GM12878 (cell line): ENCODE data around the gene PRDM7. TPM values are rescaled to one million over a fixed set of nuclear protein-coding genes. Genes with fewer than 3 reads are reported as not detected.

Source experiments
- ATAC-seq: fragments of 200-7000 bp; cut with Tn5 transposase; 3 replicates; pipeline ENCODE4 v1.9.1; 2020; ENCODE audit warnings: mild to moderate bottlenecking, moderate library complexity
- BruUV-seq: library from RNA; stranded (reverse); fragments of 400-500 nt; replicated peaks from 2 replicates; lab custom pipeline; 2021; lab: Mats Ljungman, UMichigan
- CTCF ChIA-PET: fragments of 300-600 bp; sonication (Branson Sonifier 250); formaldehyde crosslinking; extraction: SDS; loops from one replicate; lab custom pipeline; 2021; ENCODE audit warnings: inconsistent platforms; lab: Yijun Ruan, JAX
- POLR2A ChIA-PET: fragments of 350-600 bp; formaldehyde crosslinking; extraction: SDS; loops from one replicate; lab custom pipeline; 2021; ENCODE audit warnings: inconsistent platforms; lab: Charles Lee
- RAD21 ChIA-PET: fragments of 300-600 bp; sonication (Branson Sonifier 250); formaldehyde crosslinking; loops from one replicate; lab custom pipeline; 2023; ENCODE audit warnings: antibody characterized with exemption; ENCODE audit not compliant: unreplicated experiment; lab: Charles Lee
- SMC1A ChIA-PET: fragments of 300-600 bp; sonication (Branson Sonifier 250); formaldehyde crosslinking; loops from one replicate; lab custom pipeline; 2023; ENCODE audit not compliant: unreplicated experiment, uncharacterized antibody; lab: Charles Lee
- DNase-seq: peaks from one replicate; pipeline ENCODE4 v3.0.0-alpha.2; 2011; ENCODE audit warnings: low read depth, low spot score
- FAIRE-seq: peaks from 3 replicates; lab custom pipeline; 2011; peaks lifted over from hg19 to GRCh38; lab: Jason Lieb, UNC
- H2AFZ ChIP-seq: 2 replicates; pipeline ENCODE4 v1.6.0; 2011; ENCODE audit warnings: low read depth, low read length, control low read depth; ENCODE audit not compliant: control insufficient read depth
- H3K27ac ChIP-seq: 2 replicates; pipeline ENCODE4 v1.5.1; 2011; ENCODE audit warnings: control low read depth; ENCODE audit not compliant: control insufficient read depth, insufficient read depth
- H3K27me3 ChIP-seq, 2 experiments: replicated peaks in 1 of 2; 2 replicates each; pipeline versions ENCODE4 v1.6.0 to v1.6.1; 2011; ENCODE audit warnings: low read length in 1 of 2; ENCODE audit not compliant: control insufficient read depth in 2 of 2, insufficient read depth in 2 of 2
- H3K36me3 ChIP-seq, 2 experiments: 2 replicates each; pipeline ENCODE4 v1.5.1; 2011; ENCODE audit warnings: low read length in 1 of 2; ENCODE audit not compliant: control insufficient read depth in 2 of 2, insufficient read depth in 2 of 2
- H3K4me1 ChIP-seq: 2 replicates; pipeline ENCODE4 v1.6.1; 2011; ENCODE audit warnings: mild to moderate bottlenecking, low read length, moderate library complexity, mixed read lengths; ENCODE audit not compliant: control insufficient read depth, insufficient read depth
- H3K4me2 ChIP-seq: 2 replicates; pipeline ENCODE4 v1.6.0; 2011; ENCODE audit warnings: control low read depth; ENCODE audit not compliant: control insufficient read depth, insufficient read depth
- H3K4me3 ChIP-seq: fragments of 200-600 bp; sonication (generic); 2 replicates; pipeline ENCODE4 v1.5.1; 2016
- H3K79me2 ChIP-seq: 2 replicates; pipeline ENCODE4 v1.6.0; 2011; ENCODE audit warnings: low read length; ENCODE audit not compliant: control insufficient read depth, insufficient read depth
- H3K9ac ChIP-seq: 2 replicates; pipeline ENCODE4 v1.8.0; 2011; ENCODE audit warnings: low read length, control low read depth, mixed read lengths; ENCODE audit not compliant: control insufficient read depth, insufficient read depth
- H3K9me3 ChIP-seq: replicated peaks from 3 replicates; pipeline ENCODE4 v1.5.1; 2011; ENCODE audit warnings: mild to moderate bottlenecking, low read length; ENCODE audit not compliant: control insufficient read depth, insufficient read depth
- H4K20me1 ChIP-seq: 2 replicates; pipeline ENCODE4 v1.6.0; 2011; ENCODE audit not compliant: control insufficient read depth, insufficient read depth
- BHLHE40 ChIP-seq, 2 experiments: fragments of 450-650 bp in 1 of 2; IDR thresholded peaks; 2 replicates each; pipeline ENCODE4 v1.6.1; 2011 to 2017; ENCODE audit warnings: low read depth in 2 of 2, borderline replicate concordance in 1 of 2, improper control_type of control experiment in 1 of 2, low read length in 1 of 2, mild to moderate bottlenecking in 1 of 2
- E2F8 ChIP-seq: fragments of 450-650 bp; IDR thresholded peaks from 2 replicates; pipeline ENCODE4 v1.6.1; 2018; ENCODE audit warnings: mild to moderate bottlenecking, low read depth, moderate library complexity; ENCODE audit not compliant: partially characterized antibody
- IKZF1 ChIP-seq: fragments of 450-650 bp; conservative IDR thresholded peaks from 2 replicates; pipeline ENCODE4 v1.6.1; 2017; ENCODE audit warnings: antibody characterized with exemption, mild to moderate bottlenecking
- NR2F1 ChIP-seq: fragments of 450-650 bp; conservative IDR thresholded peaks from 2 replicates; pipeline ENCODE4 v1.6.1; 2017; ENCODE audit warnings: mild to moderate bottlenecking
- RAD21 ChIP-seq: IDR thresholded peaks from 2 replicates; pipeline ENCODE4 v1.6.1; 2011; ENCODE audit warnings: mild to moderate bottlenecking, low read depth, low read length, moderate library complexity; ENCODE audit not compliant: insufficient read depth
- SMARCA5 ChIP-seq: fragments of 450-650 bp; IDR thresholded peaks from 2 replicates; pipeline ENCODE4 v1.6.1; 2017; ENCODE audit warnings: mild to moderate bottlenecking
- YY1 ChIP-seq: IDR thresholded peaks from 2 replicates; pipeline ENCODE4 v1.6.1; 2011; ENCODE audit warnings: low read depth, mild to moderate bottlenecking, low read length
- ZNF207 ChIP-seq: fragments of 450-650 bp; IDR thresholded peaks from 2 replicates; pipeline ENCODE4 v1.6.1; 2014; ENCODE audit warnings: antibody characterized with exemption, mild to moderate bottlenecking, borderline replicate concordance
- WGBS: methylation state at CpG from one replicate; pipeline ENCODE4 v1.1.6; 2016; ENCODE audit warnings: low lambda C conversion rate; ENCODE audit not compliant: insufficient replicate concordance, insufficient coverage; ENCODE audit errors: missing lambda C conversion rate; 5-methylcytosine and 5-hydroxymethylcytosine counted together
- in situ Hi-C: fragments of 300-500 bp; cut with MboI; formaldehyde crosslinking; loops from 9 replicates; pipeline ENCODE4 v1.14.3; 2018; ENCODE audit warnings: mixed read lengths
- intact Hi-C: fragments of 100-400 bp; cut with micrococcal nuclease; formaldehyde crosslinking; loops from one replicate; pipeline ENCODE4 v1.14.2; 2022; ENCODE audit not compliant: unreplicated experiment
- polyA plus RNA-seq, 11 experiments: library from polyadenylated mRNA; depleted of rRNA in 4 of 11; unstranded in 6 of 11; stranded (reverse) in 5 of 11; fragments of >200 nt; fragmentation: Nextera tagmentation in 4 of 11; fragmentation: Illumina TruSeq in 1 of 11; extraction: Ambion mirVana in 4 of 11; extraction: Trizol in 1 of 11; gene quantifications; 1 replicate in 1 of 11; 2 replicates in 10 of 11; pipeline versions ENCODE4 v1.2.1 to v1.2.3, GENCODE V29; 2011 to 2016; ENCODE audit warnings: inconsistent platforms in 2 of 11, missing spikeins in 2 of 11, low read depth in 1 of 11
- total RNA-seq, 4 experiments: library from RNA; depleted of rRNA in 3 of 4; stranded (reverse); fragments of >200 nt in 3 of 4; fragmentation: Illumina TruSeq in 1 of 4; extraction: Trizol in 1 of 4; gene quantifications; 2 replicates each; pipeline versions ENCODE4 v1.2.1 to v1.2.3, GENCODE V29; 2013 to 2021
- TF ChIP-seq, protein P1 (sequence below), 3 experiments: IDR thresholded peaks in 2 of 3; conservative IDR thresholded peaks in 1 of 3; 2 replicates each; pipeline ENCODE4 v1.5.1; 2011; ENCODE audit warnings: low read depth in 3 of 3, low read length in 3 of 3, mild to moderate bottlenecking in 3 of 3, control low read depth in 2 of 3, moderate library complexity in 2 of 3, inconsistent platforms in 1 of 3, mixed read lengths in 1 of 3; ENCODE audit not compliant: control insufficient read depth in 2 of 3, insufficient read depth in 1 of 3; ENCODE audit errors: extremely low read depth in 1 of 3

Gene PRDM7
- total and polyA plus RNA-seq, 10 of the 15 experiments (the other 5 are each of a cell fraction or from before 2014, with no cell fraction given) = not detected

GRCh38 chr16:90019543-90020259 lies 57.4 kb downstream of the PRDM7 start:
- 0 out of 2 replicates have a peak, but pooled peaks have one; percentile 30 for TF ChIP-seq SMARCA5
- TF ChIP-seq BHLHE40 (IDR thresholded peaks at IDR 0.05; ENCODE audit: borderline replicate concordance in 1 of 2, low read depth in 2 of 2, low read length in 1 of 2) = 0 out of 4 replicates have a peak, but pooled peaks of 1 of the 2 experiments have one; percentile 10
- TF ChIP-seq ZNF207 = no peak
- TF ChIP-seq RAD21 = 0 out of 2 replicates have a peak, but pooled peaks have one; percentile 20
- TF ChIP-seq NR2F1 = peak; percentile 50; the same call in 1 of the 2 replicates
- TF ChIP-seq YY1 = 0 out of 2 replicates have a peak, but pooled peaks have one; percentile 24
- TF ChIP-seq, protein P1, sequence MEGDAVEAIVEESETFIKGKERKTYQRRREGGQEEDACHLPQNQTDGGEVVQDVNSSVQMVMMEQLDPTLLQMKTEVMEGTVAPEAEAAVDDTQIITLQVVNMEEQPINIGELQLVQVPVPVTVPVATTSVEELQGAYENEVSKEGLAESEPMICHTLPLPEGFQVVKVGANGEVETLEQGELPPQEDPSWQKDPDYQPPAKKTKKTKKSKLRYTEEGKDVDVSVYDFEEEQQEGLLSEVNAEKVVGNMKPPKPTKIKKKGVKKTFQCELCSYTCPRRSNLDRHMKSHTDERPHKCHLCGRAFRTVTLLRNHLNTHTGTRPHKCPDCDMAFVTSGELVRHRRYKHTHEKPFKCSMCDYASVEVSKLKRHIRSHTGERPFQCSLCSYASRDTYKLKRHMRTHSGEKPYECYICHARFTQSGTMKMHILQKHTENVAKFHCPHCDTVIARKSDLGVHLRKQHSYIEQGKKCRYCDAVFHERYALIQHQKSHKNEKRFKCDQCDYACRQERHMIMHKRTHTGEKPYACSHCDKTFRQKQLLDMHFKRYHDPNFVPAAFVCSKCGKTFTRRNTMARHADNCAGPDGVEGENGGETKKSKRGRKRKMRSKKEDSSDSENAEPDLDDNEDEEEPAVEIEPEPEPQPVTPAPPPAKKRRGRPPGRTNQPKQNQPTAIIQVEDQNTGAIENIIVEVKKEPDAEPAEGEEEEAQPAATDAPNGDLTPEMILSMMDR (IDR thresholded peaks at IDR 0.05 in 2 of 3, conservative IDR thresholded peaks at IDR 0.05 in 1 of 3; ENCODE audit: control insufficient read depth in 2 of 3, extremely low read depth in 1 of 3, insufficient read depth in 1 of 3, low read depth in 3 of 3, low read length in 3 of 3) = peak; percentile 11 to 33 (median 28); a peak in 5 of 6 replicates
- no peak for TF ChIP-seq E2F8
- 0 out of 2 replicates have a peak, but pooled peaks have one; percentile 25 for TF ChIP-seq IKZF1

More at GRCh38 chr16:90019543-90020259, 57.4 kb downstream of the PRDM7 start:
- intact Hi-C loops (no loop called here), in situ Hi-C loops (no loop called here)
- Histone ChIP-seq H3K4me2 (0 out of 2 replicates have a peak overlapping the region, but pooled peaks have one; percentile 7), H3K36me3 (no peaks in the 10 kb centered on the region), H3K9me3 (no peaks in the 10 kb centered on the region), H4K20me1 (no peaks in the 10 kb centered on the region), H3K4me3 (no peak overlapping the region; the same call in 1 of the 2 replicates), H3K9ac (no peak overlapping the region), H3K79me2 (no peaks in the 10 kb centered on the region), H2AFZ (no peak overlapping the region), H3K4me1 (no peaks in the 10 kb centered on the region), H3K27me3 (peaks cover 5 to 7% of the 10 kb centered on the region in 2 experiments; a peak in 3 of 4 replicates), H3K27ac (no peak overlapping the region)
- POLR2A ChIA-PET = interaction anchor here (1.2 kb wide), 1 partner anchor 47 kb away, joined by 3 read pairs; no protein-coding TSS in a partner anchor
- SMC1A ChIA-PET = interaction anchor here (0.8 to 1.1 kb wide), 2 partner anchors 38 to 102 kb away, joined by 3 read pairs; no protein-coding TSS in a partner anchor
- FAIRE-seq (no peak), ATAC-seq (peak; percentile 66), DNase-seq (no peak)
- no TSS peak for BruUV-seq
- WGBS = 5% methylated on average over 29 of the region's 57 CpGs
- RAD21 ChIA-PET = interaction anchor here (0.6 to 1.3 kb wide), 4 partner anchors 12 to 110 kb away, joined by 3 to 4 read pairs (median 3); no protein-coding TSS in a partner anchor
- CTCF ChIA-PET = interaction anchor here (0.6 to 1.8 kb wide), 11 partner anchors 9 to 314 kb away, joined by 3 to 6 read pairs (median 5); partner anchors contain the start of genes MC1R and TCF25
